ENCODE data around the gene CSPG4.

DNA sequence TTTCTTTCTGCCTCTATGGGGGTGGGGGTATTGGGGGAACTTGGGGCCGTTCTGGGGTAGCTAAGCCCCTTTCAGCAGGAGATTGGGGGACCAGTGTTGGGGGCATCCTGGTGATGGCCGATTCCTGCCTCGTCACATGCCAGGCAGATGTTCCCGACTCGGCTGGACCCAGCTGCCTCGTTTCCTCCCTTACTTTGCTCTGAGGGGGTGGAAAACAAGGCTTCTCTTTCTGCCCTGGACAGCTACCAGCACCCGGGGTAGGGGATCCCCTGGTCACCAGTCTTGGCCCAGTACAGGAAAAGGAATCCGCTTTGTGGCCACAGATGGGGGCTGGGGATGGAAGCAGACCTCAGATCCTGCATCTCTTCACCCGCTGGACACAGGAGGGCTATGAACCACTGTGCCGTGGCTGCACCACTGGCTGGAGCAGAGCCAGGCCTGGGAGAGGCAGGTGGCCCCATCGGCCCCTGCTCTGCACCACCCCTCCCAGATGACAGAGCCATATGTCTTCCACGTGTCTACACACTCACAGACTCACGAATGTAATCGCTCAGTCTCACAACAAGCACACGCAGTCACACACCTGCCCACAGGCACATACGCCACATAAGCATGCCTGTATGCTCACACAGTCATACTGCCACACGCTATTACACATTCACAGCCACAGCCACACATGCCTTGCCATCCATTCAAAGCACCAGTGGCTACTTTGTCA is 52.6 kb downstream of the CSPG4 start:
- TF ChIP-seq, protein P1, sequence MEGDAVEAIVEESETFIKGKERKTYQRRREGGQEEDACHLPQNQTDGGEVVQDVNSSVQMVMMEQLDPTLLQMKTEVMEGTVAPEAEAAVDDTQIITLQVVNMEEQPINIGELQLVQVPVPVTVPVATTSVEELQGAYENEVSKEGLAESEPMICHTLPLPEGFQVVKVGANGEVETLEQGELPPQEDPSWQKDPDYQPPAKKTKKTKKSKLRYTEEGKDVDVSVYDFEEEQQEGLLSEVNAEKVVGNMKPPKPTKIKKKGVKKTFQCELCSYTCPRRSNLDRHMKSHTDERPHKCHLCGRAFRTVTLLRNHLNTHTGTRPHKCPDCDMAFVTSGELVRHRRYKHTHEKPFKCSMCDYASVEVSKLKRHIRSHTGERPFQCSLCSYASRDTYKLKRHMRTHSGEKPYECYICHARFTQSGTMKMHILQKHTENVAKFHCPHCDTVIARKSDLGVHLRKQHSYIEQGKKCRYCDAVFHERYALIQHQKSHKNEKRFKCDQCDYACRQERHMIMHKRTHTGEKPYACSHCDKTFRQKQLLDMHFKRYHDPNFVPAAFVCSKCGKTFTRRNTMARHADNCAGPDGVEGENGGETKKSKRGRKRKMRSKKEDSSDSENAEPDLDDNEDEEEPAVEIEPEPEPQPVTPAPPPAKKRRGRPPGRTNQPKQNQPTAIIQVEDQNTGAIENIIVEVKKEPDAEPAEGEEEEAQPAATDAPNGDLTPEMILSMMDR (IDR thresholded peaks at IDR 0.05) = no peak
- no peak for TF ChIP-seq POLR2A (IDR thresholded peaks at IDR 0.05)
